IgD-negative memory B cell (primary cell): Measurements from ENCODE around the gene ALOX5AP. TPM values are rescaled to one million over a fixed set of nuclear protein-coding genes. Genes with fewer than 3 reads are reported as not detected.
A peak's percentile ranks its signal among the peaks of the same experiment; 100 is the strongest.

Source experiments
- H3K27ac Mint-ChIP-seq, 3 donors: one replicate each; pipeline ENCODE4 v1.8.0; 2020 to 2022; ENCODE audit warnings: mild to moderate bottlenecking in 3 of 3, mixed read lengths in 3 of 3, moderate library complexity in 1 of 3
- H3K27me3 Mint-ChIP-seq: one replicate; pipeline ENCODE4 v1.8.0; 2021; ENCODE audit warnings: mixed read lengths
- H3K36me3 Mint-ChIP-seq: one replicate; pipeline ENCODE4 v1.8.0; 2020; ENCODE audit warnings: mild to moderate bottlenecking, mixed read lengths
- H3K4me1 Mint-ChIP-seq, 3 donors: one replicate each; pipeline ENCODE4 v1.8.0; 2020 to 2022; ENCODE audit warnings: mixed read lengths in 3 of 3, mild to moderate bottlenecking in 1 of 3
- H3K4me3 Mint-ChIP-seq, 4 donors: one replicate each; pipeline ENCODE4 v1.8.0; 2020 to 2022; ENCODE audit warnings: mild to moderate bottlenecking in 4 of 4, mixed read lengths in 4 of 4, moderate library complexity in 3 of 4
- H3K9me3 Mint-ChIP-seq, 3 donors: one replicate each; pipeline ENCODE4 v1.8.0; 2020 to 2021; ENCODE audit warnings: mixed read lengths in 3 of 3, mild to moderate bottlenecking in 1 of 3
- polyA plus RNA-seq: library from polyadenylated mRNA; unstranded; fragments of 300-500 nt; fragmentation: Illumina TruSeq; gene quantifications from one replicate; pipeline ENCODE4 v1.2.3, GENCODE V29; 2021

The ALOX5AP gene
- polyA plus RNA-seq, result 208 TPM

GRCh38 chr13:30735025-30735871 lies at the start of gene ALOX5AP:
Gene ALOX5AP, plus strand, starts transcription at chr13:30735543. Its CDS starts 63 bp downstream, at chr13:30735606.
- H3K9me3 Mint-ChIP-seq, result no peaks in the 10 kb centered on the region
- no peaks in the 10 kb centered on the region for H3K27me3 Mint-ChIP-seq
- H3K4me3 Mint-ChIP-seq, result peak within 1 kb of the TSS; percentile 77 to 96 (median 94)
- H3K27ac Mint-ChIP-seq, result peak within 1 kb of the TSS; percentile 18 to 98 (median 93)
- H3K36me3 Mint-ChIP-seq, result no peaks in the 10 kb centered on the region
- H3K4me1 Mint-ChIP-seq, result peaks cover 37 to 52% (median 51%) of the 10 kb centered on the region in 3 donors

- H3K27ac Mint-ChIP-seq, result peak overlapping the region in 1 of 3 donors; percentile 34
- peaks cover 0 to 4% (median 0%) of the 10 kb centered on the region in 3 donors for H3K9me3 Mint-ChIP-seq
- H3K4me3 Mint-ChIP-seq, result peak overlapping the region in 1 of 4 donors; percentile 24
- H3K27me3 Mint-ChIP-seq, result peaks cover 3% of the 10 kb centered on the region
- peaks cover 15 to 19% (median 18%) of the 10 kb centered on the region in 3 donors for H3K4me1 Mint-ChIP-seq
- peaks cover 3% of the 10 kb centered on the region for H3K36me3 Mint-ChIP-seq
These were observed 49.4 kb upstream of the ALOX5AP start for GRCh38 chr13:30685987-30686386.

- Mint-ChIP-seq H3K9me3 (peaks cover 0 to 4% (median 0%) of the 10 kb centered on the region in 3 donors), H3K4me1 (peaks cover 15 to 18% (median 17%) of the 10 kb centered on the region in 3 donors), H3K27me3 (peaks cover 3% of the 10 kb centered on the region), H3K27ac (peak overlapping the region in 1 of 3 donors; percentile 8), H3K4me3 (no peak overlapping the region), H3K36me3 (peaks cover 3% of the 10 kb centered on the region)
These were observed 47.7 kb upstream of the ALOX5AP start for GRCh38 chr13:30687601-30688000.

GRCh38 chr13:30689752-30690151 lies 45.6 kb upstream of the ALOX5AP start:
- Mint-ChIP-seq H3K27me3 (peaks cover 5% of the 10 kb centered on the region), H3K4me3 (peak overlapping the region; percentile 82 to 93 (median 88)), H3K27ac (peak overlapping the region in 1 of 3 donors; percentile 79)

GRCh38 chr13:30690282-30691188 lies 44.8 kb upstream of the ALOX5AP start:
- Mint-ChIP-seq H3K27ac (peak overlapping the region; percentile 18 to 79 (median 58)), H3K27me3 (peaks cover 5% of the 10 kb centered on the region), H3K4me3 (peak overlapping the region; percentile 82 to 93 (median 88)), H3K4me1 (peaks cover 16 to 21% (median 17%) of the 10 kb centered on the region in 3 donors), H3K9me3 (peaks cover 0 to 2% (median 0%) of the 10 kb centered on the region in 3 donors), H3K36me3 (peaks cover 3% of the 10 kb centered on the region)

More at GRCh38 chr13:30689752-30690151, 45.6 kb upstream of the ALOX5AP start:
- Mint-ChIP-seq H3K9me3 (peaks cover 0 to 2% (median 0%) of the 10 kb centered on the region in 3 donors), H3K4me1 (peaks cover 15 to 18% (median 17%) of the 10 kb centered on the region in 3 donors), H3K36me3 (peaks cover 3% of the 10 kb centered on the region)

- no peaks in the 10 kb centered on the region for H3K36me3 Mint-ChIP-seq
- H3K4me3 Mint-ChIP-seq, result no peak overlapping the region
- peaks cover 22 to 30% (median 28%) of the 10 kb centered on the region in 3 donors for H3K4me1 Mint-ChIP-seq
- peaks cover 9% of the 10 kb centered on the region for H3K27me3 Mint-ChIP-seq
- peaks cover 0 to 2% (median 0%) of the 10 kb centered on the region in 3 donors for H3K9me3 Mint-ChIP-seq
- H3K27ac Mint-ChIP-seq, result no peak overlapping the region
These were observed 43.2 kb upstream of the ALOX5AP start for GRCh38 chr13:30692113-30692512.

- Mint-ChIP-seq H3K36me3 (no peaks in the 10 kb centered on the region), H3K4me1 (peaks cover 12 to 18% (median 12%) of the 10 kb centered on the region in 3 donors), H3K27ac (no peak overlapping the region), H3K9me3 (no peaks in the 10 kb centered on the region), H3K4me3 (peak overlapping the region in 1 of 4 donors; percentile 75), H3K27me3 (peaks cover 17% of the 10 kb centered on the region)
These were observed 38.8 kb upstream of the ALOX5AP start for GRCh38 chr13:30696278-30697176.

DNA sequence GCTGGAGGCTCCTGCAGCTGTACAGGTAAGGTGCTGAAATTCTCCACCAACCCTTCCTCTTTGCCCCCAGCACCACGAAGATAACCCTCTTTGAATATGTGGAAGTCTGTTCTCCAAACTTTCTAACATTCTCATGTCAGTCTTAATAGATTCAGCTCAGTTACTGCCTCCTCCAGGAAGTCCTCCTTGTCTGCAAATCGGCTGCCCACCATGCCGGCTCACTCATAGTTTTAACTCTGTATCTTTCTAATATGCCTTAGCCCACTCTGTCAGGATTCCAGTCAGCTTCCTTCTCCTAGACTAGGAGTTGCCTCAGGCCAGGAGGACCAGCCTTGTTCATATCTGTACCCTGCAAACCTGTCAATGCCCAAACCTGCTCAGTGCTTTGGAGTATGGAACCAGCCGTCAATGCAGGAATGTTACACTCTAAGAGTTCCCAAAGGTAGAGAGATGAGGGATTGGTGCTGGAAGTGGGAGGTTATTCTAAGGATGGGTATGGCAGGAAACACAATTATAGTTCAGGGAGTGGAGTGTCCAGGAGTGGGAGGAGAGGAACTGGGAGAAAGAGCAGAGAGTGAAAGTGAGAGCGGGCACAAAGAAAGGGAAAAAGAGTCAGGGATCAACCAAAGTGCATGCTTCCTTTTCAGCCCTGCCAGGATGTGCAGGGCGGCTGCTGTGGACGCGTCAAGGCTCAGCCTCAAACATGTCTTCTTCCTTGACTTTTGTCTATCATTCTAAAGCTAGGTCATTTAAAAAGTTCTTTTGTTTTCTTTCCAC lies 38.0 kb upstream of the ALOX5AP start:
- Mint-ChIP-seq H3K27me3 (peaks cover 17% of the 10 kb centered on the region), H3K4me1 (peaks cover 12 to 18% (median 12%) of the 10 kb centered on the region in 3 donors), H3K27ac (no peak overlapping the region), H3K9me3 (no peaks in the 10 kb centered on the region), H3K36me3 (no peaks in the 10 kb centered on the region), H3K4me3 (peak overlapping the region in 1 of 4 donors; percentile 14)

DNA sequence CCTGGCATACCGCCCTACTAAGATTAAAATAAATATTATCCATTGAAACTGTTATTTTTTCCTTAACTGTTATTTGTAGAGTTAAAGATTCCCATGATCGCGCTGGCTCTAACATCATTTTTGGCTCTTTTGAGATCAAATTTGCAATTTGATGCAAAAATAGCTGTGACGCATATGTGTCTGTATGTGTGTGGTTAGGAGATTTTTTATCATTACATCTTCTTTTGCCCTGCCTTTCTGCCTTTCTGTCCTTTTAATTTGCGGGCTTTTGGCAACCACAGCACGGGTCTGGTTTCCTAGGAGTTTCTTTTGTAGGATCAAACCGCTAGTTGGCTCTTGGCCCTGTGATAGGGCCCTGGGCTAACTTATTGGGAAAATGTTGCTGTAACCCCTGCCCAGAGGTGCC lies 37.3 kb upstream of the ALOX5AP start:
- Mint-ChIP-seq H3K4me1 (peaks cover 12 to 18% (median 13%) of the 10 kb centered on the region in 3 donors), H3K27me3 (peaks cover 17% of the 10 kb centered on the region), H3K36me3 (no peaks in the 10 kb centered on the region), H3K27ac (no peak overlapping the region), H3K4me3 (no peak overlapping the region), H3K9me3 (no peaks in the 10 kb centered on the region)

- peaks cover 15% of the 10 kb centered on the region for H3K27me3 Mint-ChIP-seq
- peaks cover 12 to 18% (median 15%) of the 10 kb centered on the region in 3 donors for H3K4me1 Mint-ChIP-seq
- H3K4me3 Mint-ChIP-seq, result no peak overlapping the region
- no peaks in the 10 kb centered on the region for H3K9me3 Mint-ChIP-seq
- no peak overlapping the region for H3K27ac Mint-ChIP-seq
- H3K36me3 Mint-ChIP-seq, result no peaks in the 10 kb centered on the region
These were observed 36.8 kb upstream of the ALOX5AP start for GRCh38 chr13:30698488-30699005.

- Mint-ChIP-seq H3K9me3 (no peaks in the 10 kb centered on the region), H3K4me3 (no peak overlapping the region), H3K36me3 (no peaks in the 10 kb centered on the region), H3K27ac (no peak overlapping the region), H3K27me3 (peaks cover 19% of the 10 kb centered on the region), H3K4me1 (peaks cover 13 to 20% (median 19%) of the 10 kb centered on the region in 3 donors)
These were observed 35.0 kb upstream of the ALOX5AP start for GRCh38 chr13:30700364-30700763.

GRCh38 chr13:30702006-30702405 lies 33.3 kb upstream of the ALOX5AP start:
- Mint-ChIP-seq H3K9me3 (no peaks in the 10 kb centered on the region), H3K27ac (no peak overlapping the region), H3K36me3 (no peaks in the 10 kb centered on the region), H3K27me3 (peaks cover 12% of the 10 kb centered on the region), H3K4me1 (peaks cover 5 to 9% (median 9%) of the 10 kb centered on the region in 3 donors), H3K4me3 (no peak overlapping the region)

GRCh38 chr13:30704596-30704995 lies 30.7 kb upstream of the ALOX5AP start:
- Mint-ChIP-seq H3K27me3 (peaks cover 6% of the 10 kb centered on the region), H3K4me3 (no peak overlapping the region), H3K27ac (no peak overlapping the region), H3K36me3 (peaks cover 2% of the 10 kb centered on the region), H3K9me3 (no peaks in the 10 kb centered on the region), H3K4me1 (peaks cover 3 to 9% (median 4%) of the 10 kb centered on the region in 3 donors)
